Measurements from ENCODE around the gene AK2.

DNA sequence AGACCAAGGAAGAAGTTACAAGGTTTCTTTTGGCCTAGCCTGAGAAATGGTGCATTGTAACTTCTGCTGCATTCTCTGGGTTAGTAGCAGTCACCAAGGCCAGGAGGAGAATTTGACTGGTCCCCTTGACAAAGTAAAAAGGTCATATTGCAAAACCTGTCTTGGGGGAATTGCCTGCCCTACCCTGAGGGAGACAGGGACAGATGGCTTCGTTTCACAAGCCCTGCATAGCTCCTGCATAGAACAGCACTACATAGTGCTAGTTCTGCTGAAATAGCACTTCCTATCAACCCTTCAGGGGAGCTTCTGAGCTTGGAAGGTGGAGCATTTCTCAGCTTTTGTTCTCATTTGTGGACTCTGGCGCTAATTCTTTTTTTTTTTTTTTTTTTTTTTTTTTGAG lies 20.4 kb upstream of the AK2 start:
- TF ChIP-seq, protein P1, sequence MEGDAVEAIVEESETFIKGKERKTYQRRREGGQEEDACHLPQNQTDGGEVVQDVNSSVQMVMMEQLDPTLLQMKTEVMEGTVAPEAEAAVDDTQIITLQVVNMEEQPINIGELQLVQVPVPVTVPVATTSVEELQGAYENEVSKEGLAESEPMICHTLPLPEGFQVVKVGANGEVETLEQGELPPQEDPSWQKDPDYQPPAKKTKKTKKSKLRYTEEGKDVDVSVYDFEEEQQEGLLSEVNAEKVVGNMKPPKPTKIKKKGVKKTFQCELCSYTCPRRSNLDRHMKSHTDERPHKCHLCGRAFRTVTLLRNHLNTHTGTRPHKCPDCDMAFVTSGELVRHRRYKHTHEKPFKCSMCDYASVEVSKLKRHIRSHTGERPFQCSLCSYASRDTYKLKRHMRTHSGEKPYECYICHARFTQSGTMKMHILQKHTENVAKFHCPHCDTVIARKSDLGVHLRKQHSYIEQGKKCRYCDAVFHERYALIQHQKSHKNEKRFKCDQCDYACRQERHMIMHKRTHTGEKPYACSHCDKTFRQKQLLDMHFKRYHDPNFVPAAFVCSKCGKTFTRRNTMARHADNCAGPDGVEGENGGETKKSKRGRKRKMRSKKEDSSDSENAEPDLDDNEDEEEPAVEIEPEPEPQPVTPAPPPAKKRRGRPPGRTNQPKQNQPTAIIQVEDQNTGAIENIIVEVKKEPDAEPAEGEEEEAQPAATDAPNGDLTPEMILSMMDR (conservative IDR thresholded peaks at IDR 0.05) = no peak
- TF ChIP-seq ZFX (IDR thresholded peaks at IDR 0.05) = no peak
